NT2/D1 (cell line): ENCODE measurements around the gene RAB37.

Experiments used
- SUZ12 ChIP-seq: IDR thresholded peaks from 2 replicates; pipeline ENCODE4 v1.6.1; 2011; ENCODE audit not compliant: insufficient read length, insufficient read depth; ENCODE audit errors: extremely low read depth
- YY1 ChIP-seq: IDR thresholded peaks from 2 replicates; pipeline ENCODE4 v1.6.1; 2011; ENCODE audit not compliant: insufficient read length, insufficient read depth
- ZNF274 ChIP-seq: IDR thresholded peaks from 2 replicates; pipeline ENCODE4 v1.6.1; 2011; ENCODE audit warnings: mild to moderate bottlenecking, low read depth, low read length

- TF ChIP-seq YY1 (no peak), ZNF274 (no peak), SUZ12 (no peak)
Observed at GRCh38 chr17:74729368-74729767, 7.7 kb upstream of the RAB37 start.
